A549 (cell line): Measurements from ENCODE around the gene ERBB3. TPM values are rescaled to one million over a fixed set of nuclear protein-coding genes. Genes with fewer than 3 reads are reported as not detected.

Source experiments
- ATAC-seq, 2 experiments: fragments of 200-7000 bp in 1 of 2; fragments of >200 bp in 1 of 2; cut with Nextera tagmentation in 1 of 2; cut with Tn5 transposase in 1 of 2; 3 replicates each; pipeline versions ENCODE4 v1.8.0 to v1.9.1; 2018 to 2020; ENCODE audit warnings: mild to moderate bottlenecking in 1 of 2, moderate library complexity in 1 of 2
- CTCF ChIA-PET: fragments of 300-600 bp; sonication (Branson Sonifier 250); formaldehyde crosslinking; extraction: SDS; loops from one replicate; lab custom pipeline; 2021; ENCODE audit warnings: antibody characterized with exemption, inconsistent platforms; lab: Yijun Ruan, JAX
- POLR2A ChIA-PET: fragments of 350-600 bp; formaldehyde crosslinking; extraction: SDS; loops from one replicate; lab custom pipeline; 2021; ENCODE audit warnings: antibody characterized with exemption, inconsistent platforms; lab: Yijun Ruan, JAX
- DNase-seq, 2 experiments: peaks; one replicate each; pipeline versions ENCODE4 v3.0.0 to v3.0.0-alpha.2; 2011 to 2016; ENCODE audit warnings: low read depth in 1 of 2, low spot score in 1 of 2
- FAIRE-seq: peaks from 2 replicates; lab custom pipeline; 2011; peaks lifted over from hg19 to GRCh38; lab: Jason Lieb, UNC
- H3K27ac ChIP-seq, 2 experiments: fragments of >200 bp; sonication (Bioruptor Twin); formaldehyde crosslinking; 3 replicates each; pipeline ENCODE4 v1.5.1; 2016 to 2017
- H3K4me1 ChIP-seq: fragments of >200 bp; sonication (Bioruptor Twin); formaldehyde crosslinking; 3 replicates; pipeline ENCODE4 v1.6.1; 2016
- H3K4me2 ChIP-seq: fragments of >200 bp; sonication (Bioruptor Twin); formaldehyde crosslinking; 3 replicates; pipeline ENCODE4 v1.6.1; 2016
- H3K4me3 ChIP-seq: fragments of >200 bp; sonication (Bioruptor Twin); formaldehyde crosslinking; 3 replicates; pipeline ENCODE4 v1.5.1; 2016
- H3K9me3 ChIP-seq: fragments of >200 bp; sonication (Bioruptor Twin); formaldehyde crosslinking; 3 replicates; pipeline ENCODE4 v1.6.1; 2016
- BCL3 ChIP-seq: fragments of >200 bp; sonication (Bioruptor Twin); formaldehyde crosslinking; IDR thresholded peaks from 3 replicates; pipeline ENCODE4 v1.6.1; 2016
- CEBPB ChIP-seq, 2 experiments: fragments of >200 bp in 1 of 2; sonication (Bioruptor Twin) in 1 of 2; formaldehyde crosslinking in 1 of 2; IDR thresholded peaks; 2 replicates each; pipeline ENCODE4 v1.6.1; 2012 to 2016
- CHD2 ChIP-seq: fragments of 150-350 bp; IDR thresholded peaks from 2 replicates; pipeline ENCODE4 v1.6.1; 2014; ENCODE audit warnings: low read length; ENCODE audit not compliant: partially characterized antibody
- CTCF ChIP-seq: fragments of >200 bp; sonication (Bioruptor Twin); formaldehyde crosslinking; IDR thresholded peaks from 3 replicates; pipeline ENCODE4 v1.5.1; 2016
- E2F6 ChIP-seq: IDR thresholded peaks from 2 replicates; pipeline ENCODE4 v1.6.1; 2012; ENCODE audit warnings: low read depth, borderline replicate concordance
- ELK1 ChIP-seq: fragments of 150-350 bp; IDR thresholded peaks from 2 replicates; pipeline ENCODE4 v1.6.1; 2014; ENCODE audit warnings: low read depth, mild to moderate bottlenecking, low read length
- ESRRA ChIP-seq: fragments of 150-350 bp; IDR thresholded peaks from 2 replicates; pipeline ENCODE4 v1.6.1; 2014; ENCODE audit warnings: mild to moderate bottlenecking, low read length, borderline replicate concordance
- HOXA7 ChIP-seq: fragments of 250-450 bp; sonication (Bioruptor Pico); IDR thresholded peaks from 2 replicates; pipeline ENCODE4 v1.5.0; 2020; ENCODE audit warnings: mild to moderate bottlenecking, moderate library complexity
- HOXB13 ChIP-seq: fragments of 250-450 bp; sonication (Bioruptor Pico); IDR thresholded peaks from 2 replicates; pipeline ENCODE4 v1.5.0; 2020; ENCODE audit warnings: low read depth, mild to moderate bottlenecking, moderate library complexity
- HOXB5 ChIP-seq: fragments of 250-450 bp; sonication (Bioruptor Pico); IDR thresholded peaks from 2 replicates; pipeline ENCODE4 v1.5.0; 2020; ENCODE audit warnings: mild to moderate bottlenecking, moderate library complexity
- JUN ChIP-seq, 2 experiments: fragments of >200 bp; sonication (Bioruptor Twin); formaldehyde crosslinking; IDR thresholded peaks; 2 replicates in 1 of 2; 3 replicates in 1 of 2; pipeline ENCODE4 v1.6.1; 2016 to 2017
- KDM5A ChIP-seq: fragments of 200-600 bp; sonication (generic); IDR thresholded peaks from 2 replicates; pipeline ENCODE4 v1.6.1; 2016; ENCODE audit warnings: antibody characterized with exemption, mild to moderate bottlenecking
- MAX ChIP-seq: IDR thresholded peaks from 2 replicates; pipeline ENCODE4 v1.6.1; 2012
- MYC ChIP-seq: IDR thresholded peaks from 2 replicates; pipeline ENCODE4 v1.6.1; 2012; ENCODE audit warnings: mild to moderate bottlenecking, inconsistent platforms, low read length, improper control_type of control experiment, borderline replicate concordance
- NFE2L2 ChIP-seq: fragments of 150-350 bp; conservative IDR thresholded peaks from 2 replicates; pipeline ENCODE4 v1.6.1; 2014; ENCODE audit warnings: low read length
- NR3C1 ChIP-seq: fragments of >200 bp; sonication (Bioruptor Twin); formaldehyde crosslinking; IDR thresholded peaks from 3 replicates; pipeline ENCODE4 v1.6.1; 2017
- PHF8 ChIP-seq: fragments of 200-600 bp; sonication (generic); IDR thresholded peaks from 2 replicates; pipeline ENCODE4 v1.6.1; 2016; ENCODE audit warnings: low read depth, mild to moderate bottlenecking, antibody characterized with exemption, moderate library complexity, borderline replicate concordance
- POLR2A ChIP-seq: IDR thresholded peaks from 2 replicates; pipeline ENCODE4 v1.6.1; 2012; ENCODE audit warnings: mild to moderate bottlenecking, low read length
- RCOR1 ChIP-seq: fragments of 150-350 bp; IDR thresholded peaks from 2 replicates; pipeline ENCODE4 v1.6.1; 2014; ENCODE audit warnings: antibody characterized with exemption, low read length, low read depth
- REST ChIP-seq: fragments of 200-600 bp; sonication (generic); IDR thresholded peaks from 2 replicates; pipeline ENCODE4 v1.6.1; 2016; ENCODE audit warnings: antibody characterized with exemption, mild to moderate bottlenecking, moderate library complexity
- RNF2 ChIP-seq: fragments of 200-600 bp; sonication (generic); IDR thresholded peaks from 2 replicates; pipeline ENCODE4 v1.6.1; 2016; ENCODE audit warnings: low read depth, mild to moderate bottlenecking, antibody characterized with exemption, moderate library complexity, borderline replicate concordance
- SMC3 ChIP-seq: fragments of >200 bp; sonication (Bioruptor Twin); formaldehyde crosslinking; IDR thresholded peaks from 3 replicates; pipeline ENCODE4 v1.6.1; 2018; ENCODE audit warnings: inconsistent platforms
- SREBF2 ChIP-seq: fragments of 450-650 bp; IDR thresholded peaks from 2 replicates; pipeline ENCODE4 v1.6.1; 2014; ENCODE audit warnings: mild to moderate bottlenecking, moderate library complexity
- TFCP2L1 ChIP-seq: fragments of 250-450 bp; sonication (Bioruptor Pico); IDR thresholded peaks from 2 replicates; pipeline ENCODE4 v1.5.0; 2021; ENCODE audit warnings: mild to moderate bottlenecking
- USF2 ChIP-seq: fragments of 450-650 bp; IDR thresholded peaks from 2 replicates; pipeline ENCODE4 v1.6.1; 2014; ENCODE audit warnings: antibody characterized with exemption
- ZNF302 ChIP-seq: fragments of 250-450 bp; sonication (Bioruptor Pico); IDR thresholded peaks from 2 replicates; pipeline ENCODE4 v1.9.0; 2021; ENCODE audit warnings: inconsistent platforms, mild to moderate bottlenecking, moderate library complexity
- WGBS: methylation state at CpG from one replicate; pipeline ENCODE4 v1.1.6; 2017; ENCODE audit errors: missing lambda C conversion rate; 5-methylcytosine and 5-hydroxymethylcytosine counted together
- polyA plus RNA-seq, 4 experiments: library from polyadenylated mRNA; depleted of rRNA in 3 of 4; stranded (reverse); fragments of >200 nt; fragmentation: RNase III in 1 of 4; extraction: RNeasy Plus Mini Kit Qiagen cat#74134 plus additional on column Dnase treatment in 1 of 4; gene quantifications; 2 replicates in 3 of 4; 3 replicates in 1 of 4; pipeline ENCODE4 v1.2.3, GENCODE V29; 2011 to 2017

The ERBB3 gene
- polyA plus RNA-seq, 2 of the 4 experiments (the other 2 are of a cell fraction) = 2.2 to 17.0 TPM

- H3K27ac ChIP-seq = peak overlapping the region; percentile 81 to 94
- peak; percentile 77; the same call in 1 of the 2 replicates for TF ChIP-seq PHF8
- no peak for TF ChIP-seq MYC
- TF ChIP-seq, all 56 proteins: peak for 1
- DNase-seq = no peak
- FAIRE-seq = no peak
- no peak; a peak in 1 of 6 replicates for ATAC-seq
- WGBS = 3% methylated on average over 6 of the region's 8 CpGs
- Histone ChIP-seq H3K4me3 (peak overlapping the region; percentile 54), H3K4me1 (peaks cover 24% of the 10 kb centered on the region), H3K9me3 (no peaks in the 10 kb centered on the region), H3K4me2 (peak overlapping the region; percentile 85)
- ChIA-PET CTCF (interaction anchor here (0.8 to 4.1 kb wide), 12 partner anchors 9 to 107 kb away, joined by 3 to 23 read pairs (median 4); partner anchors contain the start of genes ERBB3, SMARCC2, SUOX and ZC3H10), POLR2A (interaction anchor here (0.8 to 3.4 kb wide), 21 partner anchors 9 to 287 kb away, joined by 3 to 77 read pairs (median 6); partner anchors contain the start of genes CNPY2, ESYT1, ORMDL2 and PYM1)
Measured at GRCh38 chr12:56103823-56104108, 23.8 kb downstream of the ERBB3 start.

- CTCF ChIA-PET = interaction anchor here (0.8 to 4.1 kb wide), 12 partner anchors 8 to 107 kb away, joined by 3 to 23 read pairs (median 4); partner anchors contain the start of genes SMARCC2, SUOX and ZC3H10
- H3K27ac ChIP-seq = peak within 1 kb of the TSS; percentile 94
- POLR2A ChIA-PET = interaction anchor here (0.6 to 3.4 kb wide), 23 partner anchors 8 to 532 kb away, joined by 3 to 77 read pairs (median 5); partner anchors contain the start of genes CNPY2, ESYT1, ORMDL2 and PYM1
- peak within 1 kb of the TSS; percentile 85 for H3K4me3 ChIP-seq
- FAIRE-seq (peak; percentile 76), DNase-seq (peak; percentile 99), ATAC-seq (peak; percentile 98 to 99)
- H3K4me2 ChIP-seq = peak within 1 kb of the TSS; percentile 96
- H3K9me3 ChIP-seq = no peaks in the 10 kb centered on the region
- under 1% methylated on average over 29 of the region's 60 CpGs for WGBS
- peaks cover 24% of the 10 kb centered on the region for H3K4me1 ChIP-seq
- TF ChIP-seq NFE2L2 (no peak), HOXA7 (CRISPR knock-in tag) (no peak), HOXB5 (CRISPR knock-in tag) (no peak), POLR2A (peak; percentile 99), KDM5A (no peak), JUN (IDR thresholded peaks at IDR 0.05) (peak; percentile 52 to 92), CHD2 (peak; percentile 82), CTCF (no peak), ZNF302 (CRISPR knock-in tag) (no peak), RNF2 (no peak), SREBF2 (no peak), HOXB13 (CRISPR knock-in tag) (no peak), TFCP2L1 (CRISPR knock-in tag) (no peak), NR3C1 (no peak), MYC (peak; percentile 91), E2F6 (peak; percentile 90; the same call in 1 of the 2 replicates), ELK1 (no peak), REST (peak; percentile 87), BCL3 (peak; percentile 95), ESRRA (no peak), SMC3 (no peak), MAX (peak; percentile 91), USF2 (no peak), CEBPB (IDR thresholded peaks at IDR 0.05) (no peak), RCOR1 (no peak)
Measured at GRCh38 chr12:56104109-56104814, 24.3 kb downstream of the ERBB3 start, which contains the start of gene PA2G4. PA2G4 (plus strand) TSS chr12:56104559; CDS start chr12:56104738, 179 bp downstream.
